CD4-positive, alpha-beta T cell treated with Interleukin-4 for 1 hour (primary cell): ENCODE data around the gene ASB16.
"Not testable (repeated sequence)": the region's sequence is repeated elsewhere in the genome, so short reads cannot be mapped to it uniquely, and the experiment has no call there.

Source experiments
- DNase-seq, 2 donors: peaks; one replicate each; pipeline ENCODE4 v3.0.0-alpha.2; 2020 to 2022

Gene ASB16

DNA sequence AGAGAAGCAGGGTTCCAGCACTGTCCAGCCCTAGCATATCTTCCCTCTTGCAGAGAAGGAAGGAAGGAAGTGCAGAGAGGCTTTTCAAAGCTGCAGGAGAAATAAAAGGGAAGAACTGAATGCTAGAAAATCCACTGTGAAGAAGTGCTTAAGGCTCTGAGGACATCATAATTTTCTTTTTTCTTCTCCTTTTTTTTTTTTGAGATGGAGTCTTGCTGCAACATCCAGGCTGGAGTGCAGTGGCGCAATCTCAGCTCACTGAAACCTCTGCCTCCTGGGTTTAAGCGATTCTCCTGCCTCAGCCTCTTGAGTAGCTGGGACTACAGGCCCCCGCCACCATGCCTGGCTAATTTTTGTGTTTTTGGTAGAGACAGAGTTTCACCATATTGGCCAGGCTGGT lies 21.4 kb upstream of the ASB16 start:
- not testable (repeated sequence) for DNase-seq

DNA sequence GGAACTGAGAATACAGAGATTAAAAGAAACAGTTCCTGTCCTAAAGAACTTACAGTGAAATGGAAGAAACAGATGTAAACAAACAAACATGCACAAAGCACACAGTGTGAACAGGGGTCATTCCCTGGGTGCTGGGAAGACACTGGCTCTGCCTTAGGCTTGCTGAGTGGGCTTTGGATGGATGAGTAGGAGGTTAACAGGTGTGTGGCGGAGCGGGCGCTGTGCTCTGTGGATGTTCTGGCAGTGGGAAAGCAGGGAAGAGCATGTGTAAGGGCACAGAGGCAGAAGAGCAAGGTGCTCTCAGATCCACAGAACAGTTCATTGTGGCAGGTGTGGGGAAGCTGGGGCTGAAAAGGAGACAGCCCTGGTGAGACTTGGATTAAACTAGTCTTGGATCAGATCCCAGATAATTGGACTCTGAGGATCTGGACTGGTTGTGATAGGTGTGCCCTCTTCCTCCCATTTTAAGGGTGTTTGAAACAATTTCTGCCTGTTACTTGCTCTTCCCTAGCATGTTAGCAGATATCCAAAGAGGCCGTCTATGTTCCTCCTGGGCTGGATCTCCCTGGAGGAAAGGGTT lies 20.7 kb upstream of the ASB16 start:
- DNase-seq: no peak

DNA sequence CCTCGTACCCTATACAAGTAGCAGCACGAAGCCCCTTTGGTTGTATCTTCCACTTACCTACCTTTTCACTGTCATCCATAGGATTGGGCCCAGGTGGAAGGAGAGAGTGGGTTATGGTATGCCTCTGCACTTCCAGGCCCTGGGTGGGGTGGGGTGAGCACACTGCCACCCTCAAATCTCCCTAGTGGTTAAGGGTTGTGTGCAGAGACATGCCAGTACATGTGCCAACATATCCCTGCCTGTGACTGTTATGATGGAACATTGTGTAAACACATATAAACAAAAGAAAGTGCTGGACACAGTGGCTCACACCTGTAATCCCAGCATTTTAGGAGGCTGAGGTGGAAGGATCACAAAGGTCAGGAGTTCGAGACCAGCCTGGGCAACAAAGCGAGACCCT lies 17.6 kb upstream of the ASB16 start:
- no peak for DNase-seq

- no peak for DNase-seq
These were observed 15.0 kb upstream of the ASB16 start for GRCh38 chr17:44155488-44155887.

DNA sequence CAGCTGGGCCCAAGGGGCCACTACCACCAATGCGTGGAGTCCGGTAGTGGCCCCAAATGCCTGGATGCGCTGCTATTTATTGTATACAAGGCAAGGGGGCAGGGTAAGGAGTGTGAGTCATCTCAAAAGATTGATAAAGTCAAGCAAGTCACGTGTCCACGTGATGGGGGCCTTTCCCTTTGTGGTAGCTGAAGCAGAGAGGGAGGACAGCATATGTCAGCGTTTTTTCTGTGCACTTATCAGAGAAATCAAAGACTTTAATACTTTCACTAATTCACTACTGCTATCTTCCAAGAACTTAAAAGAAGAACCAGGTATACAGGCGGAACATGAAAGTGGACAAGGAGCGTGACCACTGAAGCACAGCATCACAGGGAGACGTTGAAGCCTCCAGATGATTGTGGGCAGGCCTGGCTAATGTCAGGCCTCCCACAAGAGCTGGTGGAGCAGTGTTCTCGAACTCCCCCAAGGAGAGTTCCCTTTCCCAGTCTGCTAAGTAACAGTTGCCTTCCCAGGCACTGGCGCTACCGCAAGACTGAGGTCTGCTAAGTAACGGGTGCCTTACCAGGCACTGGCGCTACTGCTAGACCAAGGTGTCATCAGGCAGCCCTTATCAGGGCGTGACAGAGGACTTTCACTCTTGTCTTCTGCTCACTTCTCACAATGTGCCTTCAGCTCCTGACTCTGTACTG lies 10.8 kb upstream of the ASB16 start:
- peak; percentile 27 to 64 for DNase-seq

DNA sequence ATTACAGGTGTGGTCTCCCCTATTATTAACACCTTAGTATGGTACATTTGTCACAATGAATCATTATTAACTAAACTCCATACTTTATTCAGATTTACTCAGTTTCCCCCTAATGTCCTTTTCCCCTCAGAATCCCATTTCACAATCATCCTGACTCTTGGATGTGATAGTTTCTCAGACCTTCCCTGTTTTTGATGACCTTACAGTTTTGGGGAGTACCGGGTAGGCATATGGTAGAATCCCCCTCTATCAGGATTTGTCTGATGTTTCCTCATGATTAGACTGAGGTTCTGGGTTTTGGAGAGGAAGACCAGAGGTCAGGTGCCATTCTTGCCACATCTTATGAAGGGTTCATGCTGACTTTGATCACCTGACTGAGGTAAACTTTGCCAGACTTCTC lies 6.0 kb upstream of the ASB16 start:
- no peak for DNase-seq

DNA sequence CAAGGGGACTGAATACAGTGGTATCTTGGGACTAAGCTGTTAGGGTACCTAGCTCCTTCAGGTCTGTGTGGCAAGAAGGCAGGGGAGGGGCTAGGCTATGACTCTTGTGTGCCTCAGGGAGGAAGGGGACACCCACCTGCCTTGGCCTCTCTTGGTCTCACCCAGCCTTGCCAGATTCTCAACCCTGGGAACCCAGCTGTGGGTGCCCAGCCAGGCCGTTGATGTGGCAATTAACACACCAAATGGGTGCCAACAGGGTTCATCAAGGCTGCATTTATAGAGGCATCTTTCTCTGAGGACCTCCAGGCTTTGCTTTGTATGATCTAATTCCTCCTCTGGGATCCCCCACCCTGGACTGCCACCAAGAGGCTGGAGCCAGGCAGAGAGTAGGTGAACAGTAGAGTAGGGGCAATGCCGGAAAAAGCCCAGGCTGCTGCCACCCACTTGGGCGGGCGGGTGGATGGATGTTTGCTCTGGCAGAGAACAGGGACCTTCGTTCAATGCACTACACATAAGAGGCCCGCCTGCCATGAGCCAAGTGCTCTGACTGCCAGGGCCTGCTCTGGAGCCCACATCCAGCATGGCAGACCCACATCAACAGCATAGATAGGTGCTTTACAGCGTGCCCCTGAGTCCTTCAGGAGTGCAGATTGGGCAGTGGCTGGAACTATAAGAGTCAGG lies 3.2 kb upstream of the ASB16 start:
- no peak for DNase-seq

DNA sequence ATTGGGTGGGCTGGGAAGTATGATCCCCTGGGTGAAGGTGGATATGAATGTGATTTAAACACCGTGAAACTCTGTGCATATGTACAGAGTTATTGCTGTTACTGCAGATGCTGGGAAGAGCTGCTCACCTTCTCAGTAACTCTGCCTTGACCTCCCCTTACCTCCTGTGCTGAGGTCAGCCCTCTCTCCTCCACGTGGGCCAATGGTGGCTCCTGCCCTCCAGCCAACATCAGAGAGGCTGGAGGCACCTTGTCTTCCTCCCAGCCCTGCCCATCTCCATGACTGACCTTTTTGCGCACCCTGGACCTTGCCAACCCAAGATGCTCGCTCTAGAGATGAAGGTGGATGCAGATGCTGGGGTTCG lies 387 bp upstream of the ASB16 start:
- no peak for DNase-seq

DNA sequence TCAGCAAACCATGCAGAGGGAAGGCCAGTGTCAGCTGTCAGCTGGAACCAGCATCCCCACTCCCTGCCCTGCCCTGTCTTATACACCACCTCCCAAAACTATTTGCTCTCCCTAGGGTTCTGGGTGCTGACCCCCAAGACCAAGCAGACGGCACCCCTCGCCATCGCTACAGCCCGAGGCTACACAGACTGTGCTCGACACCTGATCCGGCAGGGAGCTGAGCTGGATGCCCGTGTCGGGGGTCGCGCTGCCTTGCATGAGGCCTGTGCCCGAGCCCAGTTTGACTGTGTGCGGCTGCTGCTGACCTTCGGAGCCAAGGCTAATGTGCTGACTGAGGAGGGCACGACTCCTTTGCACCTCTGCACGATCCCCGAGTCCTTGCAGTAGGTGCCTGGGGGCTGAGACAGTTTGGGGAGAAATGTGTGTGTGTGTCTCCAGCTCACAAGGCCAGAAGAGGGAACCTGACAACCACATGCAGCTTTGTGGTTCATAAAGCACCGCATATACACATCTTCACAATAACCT lies 1.5 kb downstream of the ASB16 start:
- no peak for DNase-seq

DNA sequence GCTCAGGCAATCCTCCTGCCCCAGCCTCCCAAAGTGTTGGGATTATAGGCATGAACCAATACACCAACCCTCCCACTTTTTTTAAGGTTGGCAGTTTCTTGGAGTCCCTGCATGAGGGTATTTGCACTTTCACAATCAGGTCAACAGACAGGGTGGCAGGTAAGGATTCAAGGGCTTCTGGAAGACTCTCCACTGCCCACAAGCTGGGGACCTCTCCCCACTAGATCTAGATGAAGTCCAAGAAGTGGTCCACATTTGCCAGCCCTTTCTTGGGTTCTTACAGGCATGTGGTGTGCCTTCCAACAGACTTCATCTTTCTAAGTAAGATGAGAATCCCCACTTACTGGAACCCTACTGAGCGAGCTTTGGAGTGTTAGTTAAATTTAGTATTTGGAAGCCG lies 3.9 kb downstream of the ASB16 start:
- DNase-seq: no peak

GRCh38 chr17:44176257-44176656 lies 5.8 kb downstream of the ASB16 start:
- DNase-seq: no peak

- DNase-seq: no peak
These were observed 6.4 kb downstream of the ASB16 start for GRCh38 chr17:44176671-44177501.

- DNase-seq: no peak
These were observed 7.1 kb downstream of the ASB16 start for GRCh38 chr17:44177640-44178039.

DNA sequence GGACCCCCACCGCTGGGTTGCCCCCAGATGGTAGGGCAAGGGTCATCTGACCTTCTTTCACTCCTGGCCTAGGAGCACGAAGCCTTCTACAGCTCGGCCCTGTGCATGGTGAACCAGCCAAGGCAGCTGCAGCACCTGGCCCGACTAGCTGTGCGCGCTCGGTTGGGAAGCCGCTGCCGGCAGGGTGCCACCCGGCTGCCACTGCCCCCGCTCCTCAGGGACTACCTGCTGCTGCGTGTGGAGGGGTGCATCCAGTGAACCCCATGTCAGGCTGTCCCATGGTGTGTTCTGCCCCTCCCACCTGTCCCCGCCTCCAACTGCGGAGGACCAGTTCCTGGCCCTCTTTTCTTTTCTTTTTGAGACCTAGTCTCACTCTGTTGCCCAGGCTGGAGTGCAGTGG lies 7.6 kb downstream of the ASB16 start:
- DNase-seq: no peak

DNA sequence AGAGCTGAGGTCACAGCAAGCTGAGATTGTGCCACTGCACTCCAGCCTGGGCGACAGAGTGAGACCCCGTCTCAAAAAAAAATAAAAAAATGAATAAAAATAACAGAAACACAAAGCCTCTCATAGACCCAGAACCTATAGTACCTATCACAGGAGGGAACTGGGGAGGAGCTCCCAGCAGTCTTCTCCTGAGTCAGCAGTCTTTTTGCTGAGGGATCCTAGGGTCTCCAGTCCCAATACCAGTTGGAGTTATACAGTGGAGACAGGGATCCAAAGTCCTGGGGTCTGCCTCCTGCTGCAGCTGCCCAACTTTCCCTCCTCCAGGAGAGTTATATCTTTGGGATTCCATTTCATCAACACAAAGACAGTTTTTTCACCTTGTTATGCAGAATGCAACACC lies 12.5 kb downstream of the ASB16 start:
- no peak for DNase-seq

DNA sequence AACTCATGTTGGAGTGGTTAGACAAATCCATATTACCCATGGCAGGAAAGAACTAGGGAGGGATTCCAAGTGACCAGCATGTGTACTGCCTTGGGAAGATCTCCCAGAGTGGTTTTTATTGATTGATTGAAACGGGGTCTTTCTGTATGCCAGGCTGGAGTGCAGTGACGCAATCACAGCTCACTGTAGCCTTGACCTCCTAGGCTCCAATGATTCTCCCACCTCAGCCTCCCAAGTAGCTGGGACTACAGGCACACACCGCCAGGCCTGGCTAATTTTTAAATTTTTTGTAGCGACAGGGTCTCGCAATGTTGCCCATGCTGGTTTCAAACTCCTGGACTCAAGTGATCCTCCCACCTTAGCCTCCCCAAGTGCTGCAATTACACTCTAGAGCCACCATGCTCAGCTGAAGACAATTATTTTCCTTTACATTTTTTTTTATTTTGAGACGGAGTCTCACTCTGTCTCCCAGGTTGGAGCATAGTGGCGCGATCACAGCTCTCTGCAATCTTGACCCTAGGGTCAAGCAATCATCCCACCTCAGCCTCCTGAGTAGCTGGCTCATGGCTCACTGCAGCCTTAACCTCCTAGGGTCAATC lies 13.8 kb downstream of the ASB16 start:
- no peak for DNase-seq

DNA sequence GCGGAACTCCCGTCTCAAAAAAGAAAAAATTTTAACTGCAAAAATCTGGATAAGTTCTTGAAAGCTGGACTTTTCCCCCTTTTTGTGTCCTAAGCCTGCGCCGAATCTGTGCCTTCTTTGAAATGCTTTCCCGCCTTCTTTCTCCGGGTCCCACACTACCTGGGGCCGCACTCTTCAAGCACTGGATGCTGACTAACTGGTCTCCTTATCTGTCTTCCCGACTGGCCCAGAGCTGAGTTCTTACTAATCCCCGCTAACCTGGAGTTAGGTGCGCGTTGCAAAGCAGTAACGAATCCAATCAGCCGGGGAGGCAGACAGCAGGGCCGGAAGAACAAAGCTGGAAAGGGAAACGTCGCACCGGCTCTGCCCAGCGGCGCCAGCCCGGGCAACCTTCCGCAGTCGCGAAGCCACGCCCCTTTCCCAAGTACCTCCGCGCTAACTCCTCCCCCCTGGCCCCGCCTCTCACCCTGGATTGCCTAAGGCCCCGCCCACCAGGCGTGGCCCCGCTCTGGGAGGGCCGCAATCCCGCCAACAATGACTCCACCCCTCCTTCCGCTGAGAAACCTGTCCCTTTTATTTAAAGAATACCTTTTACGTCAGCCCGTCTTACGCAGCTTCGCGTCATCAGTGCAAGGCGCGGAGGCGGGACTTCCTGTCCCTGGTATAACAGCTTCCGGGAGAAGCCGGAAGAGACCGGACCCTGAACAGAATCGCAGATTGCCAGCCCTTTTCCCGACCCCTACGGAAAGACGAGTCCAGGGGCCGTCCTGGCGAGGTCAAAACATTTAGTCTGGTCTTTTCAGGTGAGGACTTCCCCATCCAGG lies 16.0 kb downstream of the ASB16 start, which contains the start of gene TMUB2:
Gene TMUB2 (plus strand): TSS at position 666 of the 824 bp plus-strand sequence. CDS start 737 bp downstream, outside the sequence.
- peak; percentile 99 for DNase-seq

GRCh38 chr17:44187131-44187899 lies 16.8 kb downstream of the ASB16 start:
- peak; percentile 50 to 60 for DNase-seq

DNA sequence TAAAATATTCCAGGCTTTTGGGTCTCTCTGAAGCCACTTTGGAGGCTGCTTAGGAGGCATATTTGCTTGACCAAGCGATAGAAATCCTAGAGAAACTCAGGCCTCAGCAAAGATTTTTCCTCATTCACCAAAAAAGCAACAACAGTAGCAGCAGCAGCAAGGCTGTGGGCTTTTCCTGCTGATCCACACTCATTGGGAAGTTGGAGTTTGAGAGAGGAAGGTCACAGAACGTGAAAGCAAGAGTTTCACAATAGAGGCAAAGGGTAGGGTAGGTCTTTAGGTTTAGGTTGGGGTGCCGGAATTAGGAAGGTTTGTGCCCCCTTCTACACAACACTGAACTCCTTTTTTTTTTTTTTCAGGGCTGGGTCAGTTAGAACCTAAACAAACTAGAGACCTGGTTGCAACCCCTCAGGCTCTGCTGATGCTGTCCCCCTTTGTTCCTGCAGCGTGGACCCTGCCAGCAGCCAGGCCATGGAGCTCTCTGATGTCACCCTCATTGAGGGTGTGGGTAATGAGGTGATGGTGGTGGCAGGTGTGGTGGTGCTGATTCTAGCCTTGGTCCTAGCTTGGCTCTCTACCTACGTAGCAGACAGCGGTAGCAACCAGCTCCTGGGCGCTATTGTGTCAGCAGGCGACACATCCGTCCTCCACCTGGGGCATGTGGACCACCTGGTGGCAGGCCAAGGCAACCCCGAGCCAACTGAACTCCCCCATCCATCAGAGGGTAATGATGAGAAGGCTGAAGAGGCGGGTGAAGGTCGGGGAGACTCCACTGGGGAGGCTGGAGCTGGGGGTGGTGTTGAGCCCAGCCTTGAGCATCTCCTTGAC lies 18.3 kb downstream of the ASB16 start:
- DNase-seq: no peak

DNA sequence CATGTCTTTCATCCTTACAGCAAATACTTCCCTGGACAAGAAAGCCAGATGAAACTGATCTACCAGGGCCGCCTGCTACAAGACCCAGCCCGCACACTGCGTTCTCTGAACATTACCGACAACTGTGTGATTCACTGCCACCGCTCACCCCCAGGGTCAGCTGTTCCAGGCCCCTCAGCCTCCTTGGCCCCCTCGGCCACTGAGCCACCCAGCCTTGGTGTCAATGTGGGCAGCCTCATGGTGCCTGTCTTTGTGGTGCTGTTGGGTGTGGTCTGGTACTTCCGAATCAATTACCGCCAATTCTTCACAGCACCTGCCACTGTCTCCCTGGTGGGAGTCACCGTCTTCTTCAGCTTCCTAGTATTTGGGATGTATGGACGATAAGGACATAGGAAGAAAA lies 20.0 kb downstream of the ASB16 start:
- no peak for DNase-seq
